Middle frontal gyrus (tissue), 1 donor: ENCODE data around the gene SLC25A22.
A peak's percentile ranks its signal among the peaks of the same experiment; 100 is the strongest.

ENCODE experiments used
- DNase-seq: peaks from one replicate; pipeline ENCODE4 v3.0.0-alpha.2; 2015; ENCODE audit warnings: low spot score; ENCODE audit errors: extremely low spot score

Gene SLC25A22

DNA sequence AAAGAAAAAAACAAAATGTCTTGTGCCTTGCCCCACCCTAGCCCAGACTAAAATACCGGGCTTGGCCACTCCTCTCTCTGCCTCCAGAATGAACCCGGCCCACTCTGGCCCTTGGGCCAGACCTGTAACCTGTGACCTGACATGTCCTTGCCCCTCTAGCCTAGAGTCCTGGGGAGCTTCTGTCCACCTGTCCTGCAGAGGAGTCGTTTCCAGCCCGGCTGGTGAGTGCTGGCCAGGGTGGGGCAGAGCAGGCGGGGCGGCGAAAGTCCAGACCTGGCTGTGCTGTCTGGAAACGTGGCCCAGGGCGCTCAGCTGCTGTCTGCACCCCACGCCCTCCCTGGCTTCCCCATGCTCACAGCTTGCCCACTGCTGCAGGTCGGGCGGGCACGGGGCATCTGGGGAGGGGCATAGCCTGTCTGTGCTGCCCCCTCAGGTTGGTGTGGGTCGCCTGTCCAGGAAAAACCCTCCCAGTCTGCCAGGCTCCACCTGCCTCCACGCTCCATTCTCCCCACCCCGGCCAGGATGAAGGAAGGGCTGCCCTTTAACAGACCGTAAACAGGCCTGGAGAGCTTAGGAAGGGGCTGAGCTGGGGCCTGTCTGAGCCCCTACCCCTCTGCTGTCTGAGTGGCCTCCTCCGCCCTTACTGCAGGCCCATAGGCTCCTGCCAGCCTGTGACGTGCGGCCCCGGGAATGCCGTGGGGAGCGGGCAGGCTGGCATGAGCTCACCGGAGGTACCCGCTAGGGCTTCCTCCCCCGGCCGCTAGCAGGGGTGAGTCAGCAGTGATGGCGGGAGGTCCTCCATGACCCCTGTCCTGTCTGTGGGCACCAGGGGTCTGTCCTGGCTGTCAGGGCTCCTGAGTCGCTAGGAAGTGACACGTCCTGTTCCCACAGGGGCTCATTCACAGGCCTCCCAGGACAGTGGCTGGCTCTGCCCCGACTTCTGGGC, 36.6 kb upstream of the SLC25A22 start:
- DNase-seq, result no peak

DNA sequence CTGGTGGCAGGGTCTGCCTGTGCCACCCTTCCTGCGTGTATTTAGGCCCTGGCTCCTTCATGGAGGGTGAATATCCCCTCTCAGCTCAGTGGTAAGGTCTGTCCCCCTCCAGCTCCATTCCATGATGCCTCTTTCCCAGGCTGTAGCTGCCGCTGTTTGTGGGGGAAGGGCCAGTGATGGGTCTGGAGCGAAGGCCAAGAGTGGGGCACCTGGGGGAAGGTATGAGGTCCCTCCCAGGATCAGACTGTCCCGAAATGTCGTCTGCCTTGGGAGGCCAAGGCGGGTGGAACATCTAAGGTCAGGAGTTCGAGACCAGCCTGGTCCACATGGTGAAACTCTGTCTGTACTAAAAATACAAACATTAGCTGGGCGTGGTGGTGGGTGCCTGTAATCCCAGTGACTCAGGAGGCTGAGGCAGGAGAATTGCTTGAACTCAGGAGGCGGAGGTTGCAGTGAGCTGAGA, 35.8 kb upstream of the SLC25A22 start:
- no peak for DNase-seq

DNA sequence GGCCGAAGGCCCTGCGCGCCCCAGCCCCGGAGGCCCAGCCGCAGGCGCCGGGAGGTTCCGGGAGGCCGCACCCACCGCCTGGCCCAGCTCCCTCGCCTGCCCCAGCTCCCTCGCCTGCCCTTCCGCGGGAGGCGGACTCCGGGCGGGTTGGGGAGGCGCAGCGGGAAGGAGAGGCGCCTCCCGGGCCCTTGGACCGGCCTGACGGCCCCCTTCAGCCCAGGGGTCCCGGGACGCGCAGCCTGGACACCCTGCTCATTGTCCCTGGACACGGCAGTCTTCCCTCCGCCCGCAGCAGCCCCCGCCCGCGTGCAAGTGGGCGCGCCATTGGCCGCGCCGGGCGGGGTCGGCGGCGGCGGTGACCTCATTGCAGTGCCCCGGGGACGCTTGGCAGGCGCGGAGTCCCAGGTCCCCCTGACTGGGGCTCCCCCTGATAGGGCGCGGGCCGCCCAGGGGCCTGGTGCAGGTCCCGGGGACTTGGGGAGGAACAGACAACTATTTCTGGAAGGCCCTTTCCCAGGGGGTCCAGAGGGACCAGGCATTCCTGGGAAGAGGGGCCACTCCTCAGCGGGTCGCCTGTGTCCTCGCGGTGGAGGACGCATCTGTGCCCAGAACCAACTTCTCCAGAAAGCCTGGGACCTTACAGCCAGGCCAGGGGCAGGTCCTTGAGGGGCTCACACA, 35.2 kb upstream of the SLC25A22 start:
- no peak for DNase-seq

GRCh38 chr11:832529-833113, 34.5 kb upstream of the SLC25A22 start, which contains the start of gene CD151:
CD151 (plus strand) TSS chr11:832952; CDS start chr11:836070, 3,118 bp downstream.
- DNase-seq, result no peak

GRCh38 chr11:831961-832528, 34.0 kb upstream of the SLC25A22 start:
- no peak for DNase-seq

- DNase-seq, result no peak
Measured at GRCh38 chr11:831118-831864, 33.2 kb upstream of the SLC25A22 start.

GRCh38 chr11:830295-831117, 32.4 kb upstream of the SLC25A22 start:
- DNase-seq, result no peak

DNA sequence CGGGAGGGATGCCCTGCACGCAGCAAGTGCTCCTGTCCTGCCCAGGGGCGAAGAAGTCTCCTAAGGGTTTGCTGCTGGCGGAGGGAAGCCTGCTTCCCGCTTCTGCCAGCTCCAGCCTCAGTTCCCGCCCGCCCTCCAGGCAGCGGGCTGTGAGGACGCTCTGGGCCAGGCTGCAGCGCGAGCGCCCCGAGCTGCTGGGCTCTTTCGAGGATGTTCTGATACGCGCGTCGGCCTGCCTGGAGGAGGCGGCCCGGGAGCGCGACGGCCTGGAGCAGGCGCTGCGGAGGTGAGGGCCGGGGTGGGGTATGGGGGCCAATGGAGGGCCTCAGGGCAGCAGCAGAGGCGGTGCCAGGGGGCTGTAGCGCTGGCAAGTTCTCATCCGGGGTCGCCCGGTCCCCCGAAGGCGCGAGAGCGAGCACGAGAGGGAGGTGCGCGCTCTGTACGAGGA, 31.8 kb upstream of the SLC25A22 start:
- no peak for DNase-seq

- DNase-seq, result no peak
Measured at GRCh38 chr11:829176-829846, 31.2 kb upstream of the SLC25A22 start.

GRCh38 chr11:828506-829175, 30.6 kb upstream of the SLC25A22 start:
- no peak for DNase-seq

GRCh38 chr11:827897-828192, 29.8 kb upstream of the SLC25A22 start, which contains the start of gene CRACR2B:
CRACR2B (plus strand) TSS chr11:827919; CDS start chr11:828608, 689 bp downstream.
- DNase-seq, result no peak

- DNase-seq, result no peak
Measured at GRCh38 chr11:827146-827896, 29.2 kb upstream of the SLC25A22 start.

DNA sequence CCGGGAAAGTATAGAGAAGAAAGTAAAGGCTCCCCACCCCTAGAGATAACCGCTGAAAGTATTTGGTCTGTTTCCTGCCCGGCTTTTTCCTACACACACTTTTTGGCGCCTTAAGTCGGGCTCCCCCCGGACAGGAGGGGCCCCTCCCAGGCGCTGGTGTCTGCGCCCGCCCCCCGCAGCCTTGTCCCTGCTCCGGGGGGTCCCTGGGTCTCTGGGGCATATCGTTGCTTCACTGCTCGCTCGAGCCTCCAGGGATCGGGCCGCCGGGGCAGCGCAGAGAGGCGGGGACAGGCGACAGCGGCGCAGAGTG, 28.7 kb upstream of the SLC25A22 start:
- no peak for DNase-seq

DNA sequence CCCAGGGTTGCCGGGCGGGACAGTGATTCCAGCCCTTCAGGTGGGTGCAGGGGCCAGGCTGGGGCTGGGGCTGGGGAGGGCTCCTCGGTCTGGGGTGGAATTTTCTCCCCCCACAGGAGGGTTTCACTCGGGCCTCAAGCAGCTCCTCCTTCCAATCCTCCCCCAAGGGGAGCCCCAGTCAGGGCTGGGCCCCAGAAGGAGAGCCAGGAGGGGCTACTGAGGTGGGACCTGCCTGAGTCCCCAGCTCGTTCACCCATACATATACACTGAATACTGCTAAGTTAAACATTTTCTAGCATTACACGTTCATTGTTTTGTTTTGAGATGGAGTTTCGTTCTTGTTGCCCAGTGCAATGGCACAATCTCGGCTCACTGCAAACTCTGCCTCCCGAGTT, 28.1 kb upstream of the SLC25A22 start:
- DNase-seq, result no peak

DNA sequence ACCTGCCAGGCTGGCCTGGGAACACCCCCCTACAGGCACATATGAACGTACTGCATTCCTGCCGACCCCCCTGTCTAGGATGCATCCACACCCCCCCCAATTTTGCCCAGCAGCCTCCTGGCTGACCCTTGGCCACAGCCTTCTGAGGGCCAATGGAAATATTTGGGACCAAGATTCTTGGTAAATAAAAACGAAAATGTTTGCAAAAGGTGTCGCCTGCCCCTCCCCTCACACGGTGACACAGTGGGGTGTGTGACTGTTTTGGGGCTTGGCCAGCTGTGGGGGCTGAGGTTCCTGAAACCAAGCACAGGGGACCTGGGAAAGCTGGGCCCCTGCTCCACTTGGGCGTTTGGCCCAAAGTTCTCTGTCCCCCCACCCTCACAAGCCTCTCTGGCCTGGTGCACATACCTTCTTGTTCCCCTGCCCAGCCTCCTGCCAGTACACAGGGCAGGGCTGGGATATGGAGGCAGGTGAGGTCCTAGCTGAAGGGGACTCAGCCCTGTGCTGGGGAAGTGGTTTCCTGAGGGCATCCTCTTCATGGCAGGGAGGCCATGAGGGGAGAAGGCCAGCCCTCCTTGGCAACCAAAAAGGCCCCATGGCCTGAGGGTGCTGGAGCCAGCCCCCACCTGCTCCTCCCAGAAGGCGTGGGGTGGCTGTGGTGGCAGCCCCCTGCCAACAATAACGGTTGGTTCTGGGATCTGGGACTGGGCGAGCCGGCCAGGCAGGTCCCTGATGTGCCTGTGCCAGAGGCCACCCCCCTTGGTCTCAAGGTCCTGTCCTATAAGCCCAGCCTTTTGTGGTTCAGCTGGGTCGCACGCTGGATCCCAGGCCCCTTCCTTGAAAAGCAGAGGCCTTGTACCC, 27.5 kb upstream of the SLC25A22 start:
- no peak for DNase-seq

GRCh38 chr11:824942-825341, 26.9 kb upstream of the SLC25A22 start:
- no peak for DNase-seq

- peak; percentile 33 for DNase-seq
Measured at GRCh38 chr11:824292-824880, 26.3 kb upstream of the SLC25A22 start.
